Brain microvascular endothelial cell (primary cell): ENCODE measurements around the gene CDS2.

Source experiments
- DNase-seq: peaks from one replicate; pipeline ENCODE4 v3.0.0-alpha.2; 2020
- H3K27ac ChIP-seq: fragments of 250-450 bp; sonication (Bioruptor Pico); 2 replicates; pipeline ENCODE4 v1.5.1; 2020; ENCODE audit warnings: mild to moderate bottlenecking, moderate library complexity
- H3K27me3 ChIP-seq: fragments of 250-450 bp; sonication (Bioruptor Pico); replicated peaks from 2 replicates; pipeline ENCODE4 v1.5.1; 2020; ENCODE audit warnings: mild to moderate bottlenecking
- H3K36me3 ChIP-seq: fragments of 250-450 bp; sonication (Bioruptor Pico); replicated peaks from 2 replicates; pipeline ENCODE4 v1.5.1; 2020; ENCODE audit warnings: mild to moderate bottlenecking
- H3K4me3 ChIP-seq: 2 replicates; pipeline ENCODE4 v1.5.1; 2011; ENCODE audit warnings: low read depth, mild to moderate bottlenecking, control low read depth, low read length, moderate library complexity
- in situ Hi-C: cut with HindIII; loops from 2 replicates; pipeline ENCODE4 v1.10.0; 2017; ENCODE audit warnings: low sequenced_read_pairs, low pct_ligation_motif_present
- TF ChIP-seq, protein P1 (sequence below): IDR thresholded peaks from 2 replicates; pipeline ENCODE4 v1.5.1; 2011; ENCODE audit warnings: low read depth, mild to moderate bottlenecking, moderate library complexity, low read length, control low read depth, inconsistent platforms; ENCODE audit errors: missing control alignments

The CDS2 gene

GRCh38 chr20:5234978-5235377 is 108.2 kb downstream of the CDS2 start:
- peaks cover 2% of the 10 kb centered on the region for H3K27me3 ChIP-seq
- TF ChIP-seq, protein P1, sequence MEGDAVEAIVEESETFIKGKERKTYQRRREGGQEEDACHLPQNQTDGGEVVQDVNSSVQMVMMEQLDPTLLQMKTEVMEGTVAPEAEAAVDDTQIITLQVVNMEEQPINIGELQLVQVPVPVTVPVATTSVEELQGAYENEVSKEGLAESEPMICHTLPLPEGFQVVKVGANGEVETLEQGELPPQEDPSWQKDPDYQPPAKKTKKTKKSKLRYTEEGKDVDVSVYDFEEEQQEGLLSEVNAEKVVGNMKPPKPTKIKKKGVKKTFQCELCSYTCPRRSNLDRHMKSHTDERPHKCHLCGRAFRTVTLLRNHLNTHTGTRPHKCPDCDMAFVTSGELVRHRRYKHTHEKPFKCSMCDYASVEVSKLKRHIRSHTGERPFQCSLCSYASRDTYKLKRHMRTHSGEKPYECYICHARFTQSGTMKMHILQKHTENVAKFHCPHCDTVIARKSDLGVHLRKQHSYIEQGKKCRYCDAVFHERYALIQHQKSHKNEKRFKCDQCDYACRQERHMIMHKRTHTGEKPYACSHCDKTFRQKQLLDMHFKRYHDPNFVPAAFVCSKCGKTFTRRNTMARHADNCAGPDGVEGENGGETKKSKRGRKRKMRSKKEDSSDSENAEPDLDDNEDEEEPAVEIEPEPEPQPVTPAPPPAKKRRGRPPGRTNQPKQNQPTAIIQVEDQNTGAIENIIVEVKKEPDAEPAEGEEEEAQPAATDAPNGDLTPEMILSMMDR: no peak
- no peak overlapping the region for H3K4me3 ChIP-seq
- no peaks in the 10 kb centered on the region for H3K36me3 ChIP-seq
- DNase-seq: no peak
- in situ Hi-C loops: no loop called here
- no peak overlapping the region for H3K27ac ChIP-seq
